ENCODE results near the gene DGKG.

DGKG gene

GRCh38 chr3:186154641-186155040, 207.4 kb downstream of the DGKG start:
- Mint-ChIP-seq H3K27ac (no peak overlapping the region), H3K4me3 (no peak overlapping the region), H3K9me3 (no peaks in the 10 kb centered on the region), H3K4me1 (peaks cover 5% of the 10 kb centered on the region), H3K27me3 (ENCODE audit: low read depth) (peaks cover 15% of the 10 kb centered on the region), H3K36me3 (ENCODE audit: low read depth) (no peaks in the 10 kb centered on the region)
- no peak for TF ChIP-seq CTCF (IDR thresholded peaks at IDR 0.05; ENCODE audit: unreplicated experiment in 3 of 3)

- H3K4me1 Mint-ChIP-seq, result peaks cover 5% of the 10 kb centered on the region
- H3K36me3 Mint-ChIP-seq (ENCODE audit: low read depth), result no peaks in the 10 kb centered on the region
- H3K4me3 Mint-ChIP-seq, result no peak overlapping the region
- no peaks in the 10 kb centered on the region for H3K9me3 Mint-ChIP-seq
- H3K27me3 Mint-ChIP-seq (ENCODE audit: low read depth), result peaks cover 16% of the 10 kb centered on the region
- H3K27ac Mint-ChIP-seq, result no peak overlapping the region
- TF ChIP-seq CTCF (IDR thresholded peaks at IDR 0.05; ENCODE audit: unreplicated experiment in 3 of 3), result no peak
Measured at GRCh38 chr3:186152889-186153292, 209.1 kb downstream of the DGKG start.

GRCh38 chr3:186152361-186152798, 209.7 kb downstream of the DGKG start:
- TF ChIP-seq CTCF (IDR thresholded peaks at IDR 0.05; ENCODE audit: unreplicated experiment in 3 of 3), result no peak
- no peak overlapping the region for H3K27ac Mint-ChIP-seq
- H3K9me3 Mint-ChIP-seq, result no peaks in the 10 kb centered on the region
- no peaks in the 10 kb centered on the region for H3K36me3 Mint-ChIP-seq (ENCODE audit: low read depth)
- no peak overlapping the region for H3K4me3 Mint-ChIP-seq
- H3K27me3 Mint-ChIP-seq (ENCODE audit: low read depth), result peaks cover 16% of the 10 kb centered on the region
- H3K4me1 Mint-ChIP-seq, result peaks cover 5% of the 10 kb centered on the region

GRCh38 chr3:186151077-186151971, 210.7 kb downstream of the DGKG start:
- H3K36me3 Mint-ChIP-seq (ENCODE audit: low read depth), result no peaks in the 10 kb centered on the region
- no peak overlapping the region for H3K4me3 Mint-ChIP-seq
- peaks cover 18% of the 10 kb centered on the region for H3K27me3 Mint-ChIP-seq (ENCODE audit: low read depth)
- peaks cover 5% of the 10 kb centered on the region for H3K4me1 Mint-ChIP-seq
- TF ChIP-seq CTCF (IDR thresholded peaks at IDR 0.05; ENCODE audit: unreplicated experiment in 3 of 3), result no peak
- no peaks in the 10 kb centered on the region for H3K9me3 Mint-ChIP-seq
- no peak overlapping the region for H3K27ac Mint-ChIP-seq

GRCh38 chr3:186150041-186150830, 211.8 kb downstream of the DGKG start:
- H3K27me3 Mint-ChIP-seq (ENCODE audit: low read depth), result peaks cover 18% of the 10 kb centered on the region
- TF ChIP-seq CTCF (IDR thresholded peaks at IDR 0.05; ENCODE audit: unreplicated experiment in 3 of 3), result no peak
- no peaks in the 10 kb centered on the region for H3K36me3 Mint-ChIP-seq (ENCODE audit: low read depth)
- no peak overlapping the region for H3K27ac Mint-ChIP-seq
- no peak overlapping the region for H3K4me3 Mint-ChIP-seq
- no peaks in the 10 kb centered on the region for H3K9me3 Mint-ChIP-seq
- H3K4me1 Mint-ChIP-seq, result peaks cover 5% of the 10 kb centered on the region

All from nephron (organoid).